Activated CD8-positive, alpha-beta memory T cell treated with anti-CD3 and anti-CD28 coated beads for 1 hour (primary cell): ENCODE results near the gene APBB2.
"Not testable (repeated sequence)": the region's sequence is repeated elsewhere in the genome, so short reads cannot be mapped to it uniquely, and the experiment has no call there.

Experiments used
- DNase-seq, 2 donors: peaks; one replicate each; pipeline ENCODE4 v3.0.0-alpha.2; 2020; ENCODE audit warnings: low read depth in 1 of 2; ENCODE audit errors: extremely low read depth in 1 of 2

Gene APBB2

DNA sequence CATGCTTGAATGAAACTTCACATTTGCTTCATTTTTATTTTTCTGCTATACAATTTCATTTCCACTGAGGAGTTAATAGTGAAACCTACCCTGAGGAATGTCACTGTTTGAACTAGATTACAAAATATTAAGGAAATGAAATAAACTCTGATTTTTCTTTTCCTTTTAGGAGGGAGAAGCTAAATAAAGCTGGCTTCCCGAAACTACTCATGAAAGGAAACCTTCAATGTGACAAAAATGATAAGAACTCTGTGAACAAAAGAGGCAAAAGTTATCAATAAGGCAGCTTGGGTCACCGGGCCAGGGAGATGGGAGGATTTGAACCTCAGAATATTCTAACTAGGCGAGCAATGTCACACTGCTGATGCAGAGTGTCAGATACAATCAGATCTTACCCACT lies 185.2 kb downstream of the APBB2 start:
- DNase-seq, result no peak

DNA sequence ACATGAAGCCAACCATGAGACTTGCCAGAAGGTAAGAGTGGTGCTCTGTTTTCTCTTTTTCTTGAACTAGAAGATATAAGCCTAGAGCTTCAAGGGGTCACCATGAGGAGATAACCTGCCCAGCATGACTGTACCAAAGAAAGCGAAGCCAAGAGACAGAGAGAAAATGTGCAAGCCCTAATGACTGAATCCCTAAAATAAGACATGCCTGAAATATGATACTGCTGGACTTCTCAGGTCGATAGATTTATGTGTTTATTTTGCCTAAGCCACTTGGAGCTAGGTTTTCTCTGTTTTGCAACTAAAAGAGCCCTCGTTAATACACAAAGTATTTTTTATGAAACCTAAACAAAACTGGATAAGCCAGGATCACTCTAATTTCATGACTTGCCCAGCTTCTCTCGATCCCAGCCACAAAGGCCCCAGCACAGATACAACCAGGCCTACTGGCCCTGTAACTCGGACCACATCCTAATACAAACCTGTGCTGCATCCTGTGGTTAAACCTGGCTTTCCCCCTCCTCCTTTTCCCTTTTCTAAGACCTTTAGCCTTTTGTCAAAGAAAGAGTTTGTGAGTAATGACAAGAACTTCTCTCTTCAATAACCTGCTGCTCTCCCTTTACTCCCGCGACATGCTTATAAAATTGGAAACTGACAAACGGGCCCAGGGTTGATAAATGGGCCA lies 185.8 kb downstream of the APBB2 start:
- no peak for DNase-seq

DNA sequence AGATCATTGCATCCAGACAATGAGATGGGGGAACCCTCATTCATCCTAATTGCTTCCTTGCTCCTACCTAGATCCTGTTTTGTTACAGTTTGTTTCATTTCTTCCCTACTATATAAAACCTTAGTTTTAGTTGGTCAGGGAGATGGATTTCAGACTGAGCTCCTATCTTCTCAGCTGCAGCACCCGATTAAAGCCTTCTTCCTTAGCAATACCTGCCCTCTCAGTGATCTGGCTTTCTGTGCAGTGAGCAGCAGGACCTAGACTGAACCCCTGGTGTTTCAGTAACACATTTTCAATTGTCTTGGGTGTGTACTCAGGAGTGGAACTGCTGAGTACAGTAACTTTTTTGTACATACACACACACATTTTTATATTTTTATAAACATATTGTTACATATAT lies 187.4 kb downstream of the APBB2 start:
- DNase-seq, result no peak

DNA sequence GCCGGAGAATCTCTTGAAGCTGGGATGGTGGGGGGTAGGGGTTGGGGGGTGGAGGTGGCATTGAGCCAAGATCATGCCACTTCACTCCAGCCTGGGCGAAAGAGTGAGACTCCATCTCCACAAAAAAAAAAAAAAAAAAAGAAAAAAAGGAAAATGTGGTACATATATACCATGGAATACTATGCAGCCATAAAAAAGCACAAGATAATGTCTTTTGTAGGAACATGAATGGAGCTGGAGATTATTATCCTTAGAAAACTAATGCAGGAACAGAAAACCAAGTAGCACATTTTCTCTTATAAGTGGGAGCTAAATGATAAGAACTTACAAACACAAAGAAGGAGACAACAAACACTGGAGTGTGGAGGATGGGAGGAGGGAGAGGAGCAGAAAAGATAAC lies 188.5 kb downstream of the APBB2 start:
- DNase-seq, result no peak

DNA sequence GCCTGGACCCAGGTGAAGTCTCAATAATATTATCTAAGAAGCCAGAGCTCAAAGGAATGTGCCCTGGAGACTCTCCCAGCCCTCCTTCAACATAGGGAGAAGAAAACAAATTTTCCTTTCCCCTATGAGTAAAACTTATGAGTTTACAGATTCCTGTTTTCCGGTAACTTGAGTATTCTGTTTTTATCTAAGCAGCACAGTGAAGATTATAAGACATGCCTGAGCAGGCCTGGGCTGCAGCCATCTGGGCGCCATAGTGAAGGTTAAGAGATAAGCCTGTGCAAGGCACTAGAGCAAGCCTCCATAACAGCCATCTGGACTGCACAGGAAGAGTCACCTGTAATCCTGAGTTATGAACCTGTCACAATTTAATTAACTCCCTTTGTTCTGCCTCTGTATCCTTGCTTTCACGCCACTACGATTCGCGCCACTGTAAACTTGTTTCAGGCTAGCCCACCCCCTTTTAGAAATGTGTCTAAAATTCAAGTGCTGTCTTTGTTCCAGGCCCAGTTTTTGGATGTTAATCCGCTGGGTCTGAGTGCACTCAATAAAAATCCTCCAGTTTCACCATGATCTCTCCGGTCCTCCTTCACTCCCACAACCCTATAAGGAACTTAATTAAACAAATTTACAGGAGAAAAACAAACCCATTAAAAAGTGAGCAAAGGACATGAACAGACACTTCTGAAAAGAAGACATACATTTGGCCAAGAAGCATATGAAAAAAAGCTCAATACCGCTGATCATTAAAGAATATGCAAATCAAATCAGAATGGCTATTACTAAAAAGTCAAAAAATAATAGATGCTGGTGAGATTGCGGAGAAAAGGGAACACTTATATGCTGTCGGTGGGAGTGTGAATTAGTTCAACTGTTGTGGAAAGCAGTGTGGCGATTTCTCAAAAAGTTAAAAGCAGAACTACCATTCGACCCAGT lies 189.5 kb downstream of the APBB2 start:
- no peak for DNase-seq

DNA sequence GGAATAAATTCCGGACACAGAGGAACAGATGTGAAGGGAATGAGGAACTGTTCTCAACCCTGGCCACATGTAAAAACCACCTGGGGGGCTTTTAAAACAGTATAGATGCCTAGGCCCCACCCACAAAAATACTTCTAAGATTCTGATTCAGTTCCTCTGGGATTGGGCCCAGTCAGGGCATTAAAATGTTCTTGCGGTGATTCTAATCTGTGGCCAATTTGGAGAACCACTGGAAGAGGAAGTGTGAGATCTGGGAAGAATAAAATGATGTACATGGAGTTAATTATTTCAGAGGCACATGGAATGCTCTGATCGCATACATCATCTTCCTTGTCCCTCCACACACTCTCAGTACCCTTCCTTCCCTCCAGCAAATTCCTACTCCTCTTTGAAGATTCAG lies 192.2 kb downstream of the APBB2 start:
- DNase-seq, result no peak

DNA sequence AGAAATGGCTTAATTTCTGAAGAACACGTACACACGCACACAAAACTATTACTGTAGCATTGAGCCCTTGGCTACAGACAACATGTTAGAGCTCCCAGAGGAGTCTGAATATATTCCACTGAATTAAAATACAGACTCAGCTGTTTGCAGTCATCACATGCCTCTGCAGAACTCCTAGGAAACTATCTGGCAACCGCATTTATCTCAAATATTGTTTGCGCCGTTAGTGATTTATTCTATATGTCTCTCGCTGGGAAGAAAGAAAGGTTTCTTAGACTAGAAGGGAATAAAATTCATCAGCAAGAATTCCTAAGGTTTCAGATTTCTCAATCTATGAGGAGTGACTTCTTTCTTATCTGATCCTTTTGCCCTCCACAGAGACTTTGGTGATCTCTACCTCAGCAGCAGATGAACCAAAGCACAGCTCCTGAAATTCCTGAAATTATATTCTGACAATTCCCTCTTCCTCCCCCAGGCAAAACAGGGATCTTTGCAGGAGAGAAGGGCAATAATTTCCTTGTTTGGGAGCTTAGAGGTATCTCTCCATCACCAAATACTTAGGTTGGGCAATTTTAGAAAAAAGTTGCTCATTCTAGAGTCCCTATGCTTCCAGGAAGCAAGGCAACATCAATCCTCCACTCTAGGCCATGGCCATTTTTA lies 199.2 kb downstream of the APBB2 start:
- no peak for DNase-seq

DNA sequence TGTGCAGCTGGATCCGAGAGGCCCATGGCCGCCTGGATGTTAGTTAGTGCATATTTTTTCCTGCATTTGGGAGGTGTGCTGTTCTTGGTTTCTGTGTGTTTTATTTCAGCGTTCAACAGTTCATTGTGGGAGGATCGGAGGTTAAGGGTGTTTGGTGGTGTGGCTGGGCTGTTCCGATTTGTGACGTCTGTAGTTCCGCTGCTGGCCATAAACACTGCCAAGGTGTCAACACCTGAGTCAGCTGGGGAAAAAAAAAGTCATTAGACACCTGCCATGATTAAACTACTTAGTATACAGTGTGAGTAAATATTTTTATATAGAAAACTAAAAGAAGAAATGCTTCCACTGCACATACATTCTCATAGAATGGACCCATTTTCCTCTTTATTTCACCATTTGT lies 200.2 kb downstream of the APBB2 start:
- no peak for DNase-seq

DNA sequence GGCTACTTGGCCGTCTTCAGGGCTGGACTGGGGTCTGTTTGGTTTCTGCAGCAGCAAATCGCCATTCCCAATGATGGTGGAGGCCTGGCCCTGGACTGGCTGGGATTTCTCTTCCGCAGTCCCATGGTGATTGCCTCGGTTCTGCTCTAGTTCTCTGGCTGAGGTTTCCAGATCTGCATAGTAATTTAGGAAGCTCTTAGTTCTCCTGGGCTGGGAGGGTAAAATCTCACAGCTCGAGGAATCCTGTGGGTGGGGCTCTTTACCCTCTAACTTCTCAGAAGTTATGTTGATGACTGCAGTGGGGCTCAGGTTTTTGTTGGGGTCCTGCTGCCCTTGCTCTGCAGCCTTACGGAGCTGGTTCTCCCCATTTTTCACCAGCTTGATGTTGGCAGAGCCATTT lies 200.6 kb downstream of the APBB2 start:
- DNase-seq, result no peak

DNA sequence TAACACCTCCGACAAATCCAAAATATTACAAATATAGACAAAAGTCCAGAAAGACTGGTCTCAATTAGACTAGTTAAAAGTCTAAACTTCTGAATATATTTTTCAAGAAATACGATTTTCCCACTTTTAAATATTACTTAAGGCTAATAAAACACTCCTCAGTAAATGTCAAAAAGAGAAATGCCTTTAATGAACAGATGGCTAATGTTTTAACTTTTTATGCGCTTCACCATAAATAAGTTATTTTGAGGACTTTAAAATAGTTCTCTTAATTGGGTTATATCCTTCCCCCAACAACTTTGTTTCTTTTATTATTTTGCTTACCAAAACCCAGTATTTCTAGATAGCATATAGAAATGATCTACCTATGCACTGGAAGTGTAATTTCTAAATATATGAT lies 201.4 kb downstream of the APBB2 start:
- no peak for DNase-seq

DNA sequence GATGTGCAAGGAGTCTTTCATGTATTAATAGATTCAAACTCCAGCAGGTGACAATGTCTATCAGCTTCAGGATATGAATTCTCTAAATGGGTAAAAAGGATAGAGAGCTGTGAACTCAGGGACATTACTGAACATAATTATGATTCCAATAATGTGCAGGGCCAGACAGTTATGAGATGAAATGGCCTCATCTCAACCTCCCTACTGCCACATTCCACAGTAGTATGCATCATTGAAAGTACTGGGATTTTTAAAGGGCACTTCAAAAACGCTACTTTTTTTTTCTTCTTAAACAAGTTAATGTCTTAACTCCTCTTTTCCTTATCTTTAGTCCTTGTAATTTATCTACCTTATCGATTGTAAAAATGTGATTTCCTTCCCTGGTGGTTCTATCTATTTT lies 202.0 kb downstream of the APBB2 start:
- no peak for DNase-seq

DNA sequence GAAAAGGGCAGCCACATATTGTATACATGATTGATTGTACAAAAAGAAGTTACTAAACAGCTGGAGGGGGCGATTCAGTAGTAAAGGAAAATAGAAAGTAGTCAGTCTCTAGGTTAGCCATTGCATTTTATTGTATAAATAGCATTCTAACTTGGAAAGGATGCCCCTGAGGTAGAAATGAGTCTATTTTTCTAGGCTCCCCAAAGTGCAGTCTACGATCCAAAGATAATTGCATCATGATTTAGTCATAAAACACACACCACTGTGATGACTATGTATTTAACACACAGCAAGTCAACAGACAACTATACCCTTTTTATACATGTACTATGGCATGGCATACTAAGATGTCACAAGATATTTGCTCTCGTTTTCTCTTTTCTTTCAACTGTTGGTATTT lies 204.9 kb downstream of the APBB2 start:
- DNase-seq, result no peak

DNA sequence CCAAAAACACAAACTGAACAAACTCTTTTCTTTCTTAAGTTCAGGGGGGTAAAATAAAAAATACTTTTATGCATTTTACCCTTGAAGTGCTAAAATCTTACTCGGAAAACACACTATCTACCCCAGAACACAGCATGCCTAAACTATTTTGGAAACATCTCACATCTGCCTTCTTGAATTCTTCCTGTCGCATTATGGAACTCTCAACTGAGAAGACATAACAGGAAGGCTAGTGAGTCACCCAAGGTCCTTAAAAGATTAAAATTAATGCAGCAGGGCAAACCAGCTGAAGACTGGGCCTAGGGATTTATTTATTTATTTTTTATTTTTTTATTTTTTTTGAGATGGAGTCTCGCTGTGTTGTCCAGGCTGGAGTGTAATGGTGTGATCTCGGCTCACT lies 208.2 kb downstream of the APBB2 start:
- DNase-seq, result no peak

DNA sequence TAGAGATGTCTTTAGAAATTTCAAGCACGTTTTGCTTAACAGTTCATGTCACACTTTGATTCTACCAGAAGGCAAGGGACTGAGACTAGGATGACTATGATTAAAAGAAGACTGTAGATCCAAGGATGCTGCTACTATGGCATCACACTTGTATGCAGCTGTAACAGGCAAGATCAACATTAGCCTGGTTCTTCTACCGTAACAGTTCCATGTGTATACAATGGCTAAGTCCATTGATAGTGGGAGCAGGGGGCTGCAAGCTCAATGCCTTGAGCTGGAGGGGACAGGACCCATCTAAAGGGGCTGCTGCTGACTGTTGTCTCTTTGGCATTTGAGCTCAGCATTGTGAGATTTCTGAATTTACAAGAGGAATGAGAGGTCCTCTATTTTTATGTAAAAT lies 212.0 kb downstream of the APBB2 start:
- DNase-seq, result no peak

DNA sequence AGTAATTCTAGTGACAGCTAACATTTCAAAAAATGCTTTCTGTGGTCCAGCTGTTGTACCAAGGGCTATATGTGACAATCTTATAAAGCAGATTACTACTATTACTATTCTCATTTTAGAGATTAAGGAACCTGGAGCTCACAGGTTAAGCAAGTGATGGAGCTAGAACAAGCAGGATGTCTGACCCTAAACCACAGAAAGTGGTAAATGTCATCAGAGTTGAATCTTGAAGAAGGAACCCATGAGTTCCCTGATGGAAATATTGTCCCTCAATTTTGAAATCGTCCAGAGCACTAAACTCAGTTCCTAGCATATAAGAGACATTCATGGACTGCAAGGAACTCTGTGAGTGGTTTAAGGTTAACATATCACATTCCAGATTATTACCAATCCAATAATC lies 214.0 kb downstream of the APBB2 start:
- no peak for DNase-seq

DNA sequence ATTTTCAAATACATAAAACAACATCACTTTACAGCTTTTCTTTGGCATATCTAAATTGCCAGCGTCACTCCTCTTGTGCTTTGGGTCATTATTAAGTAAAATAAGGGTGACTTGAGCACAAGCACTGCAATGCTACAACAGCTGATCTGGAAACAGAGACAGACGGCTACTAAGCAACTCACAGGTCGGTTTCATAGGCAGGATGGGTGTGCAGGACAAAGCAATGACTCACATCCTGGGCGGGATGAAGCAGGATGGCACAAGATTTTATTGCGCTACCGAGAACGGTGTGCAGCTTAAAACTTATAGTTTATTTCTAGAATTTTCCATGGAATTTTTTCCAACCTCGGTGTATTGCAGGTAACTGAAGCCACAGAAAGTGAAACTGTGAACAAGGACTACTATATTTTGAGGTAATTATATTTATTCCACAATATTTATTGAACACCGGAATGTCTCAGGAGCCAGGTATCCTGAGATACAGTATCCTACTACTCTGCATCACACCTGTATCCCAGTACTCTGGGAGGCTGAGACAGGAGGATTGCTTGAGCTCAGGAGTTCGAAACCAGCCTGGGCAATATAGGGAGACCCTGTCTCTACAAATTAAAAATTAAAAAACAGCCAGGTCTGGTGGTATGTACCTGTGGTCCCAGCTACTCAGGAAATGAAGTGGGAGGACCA lies 215.5 kb downstream of the APBB2 start:
- DNase-seq, result no peak

DNA sequence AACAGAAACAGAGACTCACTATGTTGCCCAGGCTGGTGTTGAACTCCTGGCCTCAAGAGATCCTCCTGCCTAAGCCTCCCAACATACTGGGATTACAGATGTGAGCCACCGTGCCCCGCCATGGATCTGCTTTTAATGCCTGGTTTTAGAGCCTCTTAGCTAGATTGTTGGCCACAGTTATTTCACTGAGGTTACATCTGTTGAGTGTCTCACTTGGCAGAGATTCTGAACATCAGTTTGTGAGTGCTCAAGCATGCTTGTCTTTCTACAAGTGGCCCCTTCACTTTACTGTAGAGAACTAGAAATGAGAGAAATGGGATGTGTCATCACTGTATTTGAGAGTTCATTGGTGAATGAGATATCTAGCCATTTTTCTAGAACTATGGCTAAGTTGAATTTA lies 218.5 kb downstream of the APBB2 start:
- DNase-seq, result no peak

DNA sequence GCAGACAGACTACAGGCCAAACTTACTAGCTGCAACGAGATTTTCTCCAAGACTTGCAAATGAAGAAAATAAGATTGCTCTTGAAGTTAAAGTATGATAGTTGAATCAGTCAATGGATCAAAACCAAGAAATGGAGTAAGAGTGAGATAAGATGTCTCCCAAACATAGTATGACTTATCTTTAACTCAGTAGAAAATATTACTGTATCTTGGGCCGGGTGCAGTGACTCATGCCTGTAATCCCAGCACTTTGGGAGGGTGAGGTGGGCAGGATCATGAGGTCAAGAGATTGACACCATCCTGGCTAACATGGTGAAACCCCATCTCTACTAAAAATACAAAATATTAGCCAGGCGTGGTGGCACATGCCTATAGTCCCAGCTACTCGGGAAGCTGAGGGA lies 220.0 kb downstream of the APBB2 start:
- not testable (repeated sequence) for DNase-seq

DNA sequence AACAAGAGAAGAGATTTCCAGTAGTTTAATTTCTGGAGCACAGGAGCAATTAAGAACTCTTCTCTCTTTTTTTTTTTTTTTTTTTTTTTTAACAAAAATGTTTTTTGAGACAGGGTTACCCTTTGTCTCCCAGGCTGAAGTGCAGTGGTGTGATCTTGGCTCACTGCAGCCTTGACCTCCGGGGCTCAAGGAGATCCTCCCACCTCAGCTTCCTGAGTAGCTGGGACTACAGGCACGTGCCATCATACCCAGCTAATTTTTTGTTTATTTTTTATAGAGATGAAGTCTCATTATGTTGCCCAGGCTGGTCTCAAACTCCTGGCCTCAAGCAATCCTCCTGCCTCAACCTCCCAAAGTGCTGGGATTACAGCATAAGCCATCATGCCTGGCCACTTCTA lies 221.0 kb downstream of the APBB2 start:
- not testable (repeated sequence) for DNase-seq

DNA sequence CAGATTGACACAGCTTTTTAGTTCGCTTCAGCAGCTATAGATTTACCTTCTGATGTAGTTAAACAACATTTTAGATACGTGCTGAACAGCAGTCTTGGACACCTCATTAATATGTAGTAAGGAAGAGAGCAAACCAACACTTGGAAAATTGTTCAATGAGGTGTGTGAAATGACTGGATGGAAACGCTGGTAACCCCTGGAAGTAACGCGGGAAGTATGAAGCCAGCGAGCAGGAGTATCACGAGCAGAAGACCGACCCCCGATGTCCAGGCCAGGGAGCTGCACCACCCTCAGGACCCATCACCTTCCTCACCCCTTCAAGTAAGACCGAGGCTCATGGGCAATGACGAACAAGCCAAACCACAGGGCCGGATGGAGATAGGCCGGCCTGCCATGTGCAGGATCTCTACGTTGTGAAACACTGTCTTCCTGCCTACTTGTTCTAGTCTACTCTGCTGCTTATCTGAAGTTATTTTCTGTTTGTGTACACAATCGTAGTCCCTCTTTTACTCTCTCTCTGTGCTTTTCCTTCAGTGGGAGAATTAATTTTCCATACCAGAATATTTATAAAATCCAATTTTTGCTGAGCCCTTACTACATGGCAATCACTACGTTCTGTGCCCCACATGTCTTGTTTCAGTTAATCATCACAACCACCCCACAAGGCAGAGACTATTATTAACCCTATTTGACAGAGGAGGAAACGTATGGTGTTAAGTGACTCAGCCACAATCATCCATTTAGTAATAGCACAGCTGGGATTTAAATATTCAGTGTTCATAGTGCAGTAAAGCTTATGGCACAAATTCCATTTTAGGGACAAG lies 221.7 kb downstream of the APBB2 start:
- DNase-seq, result no peak
